GM12874 (cell line): ENCODE data around the gene MFGE8.

Experiments
- TF ChIP-seq, protein P1 (sequence below): IDR thresholded peaks from 2 replicates; pipeline ENCODE4 v1.5.1; 2011; ENCODE audit warnings: low read depth, mild to moderate bottlenecking, control low read depth, low read length, moderate library complexity; ENCODE audit not compliant: insufficient read depth

Gene MFGE8

DNA sequence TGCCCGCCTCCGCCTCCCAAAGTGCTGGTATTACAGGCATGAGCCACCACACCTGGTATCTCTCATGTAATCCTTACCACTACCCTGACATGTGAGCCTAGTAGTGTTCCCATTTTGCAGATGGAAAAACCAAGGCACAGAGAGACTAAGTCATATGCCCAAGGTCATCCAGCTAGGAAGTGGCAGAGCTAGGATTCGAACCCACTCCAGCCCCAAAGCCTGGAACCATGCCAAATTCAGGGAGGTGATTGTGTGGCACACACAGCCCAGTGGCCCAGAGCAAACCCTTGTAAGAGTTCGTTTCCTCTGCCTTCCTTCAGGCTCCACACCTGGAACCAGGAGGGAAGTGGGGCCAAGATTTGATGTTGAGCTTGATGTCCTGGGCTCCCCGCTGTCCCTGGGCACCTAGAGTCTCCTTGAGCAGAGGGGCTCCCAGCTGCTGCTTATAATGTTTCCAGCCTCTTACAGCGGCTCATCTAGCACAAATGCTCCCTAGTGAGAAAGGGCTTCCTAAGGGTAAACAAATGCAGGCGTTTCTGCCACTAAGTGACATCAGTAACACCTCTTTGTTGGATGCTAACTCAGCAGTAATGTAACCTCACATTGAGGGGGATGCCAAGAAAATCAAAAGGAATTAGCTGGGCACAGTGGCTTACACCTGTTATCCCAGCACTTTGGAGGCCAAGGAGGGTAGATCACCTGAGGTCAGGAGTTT is 21.5 kb downstream of the MFGE8 start:
- TF ChIP-seq, protein P1, sequence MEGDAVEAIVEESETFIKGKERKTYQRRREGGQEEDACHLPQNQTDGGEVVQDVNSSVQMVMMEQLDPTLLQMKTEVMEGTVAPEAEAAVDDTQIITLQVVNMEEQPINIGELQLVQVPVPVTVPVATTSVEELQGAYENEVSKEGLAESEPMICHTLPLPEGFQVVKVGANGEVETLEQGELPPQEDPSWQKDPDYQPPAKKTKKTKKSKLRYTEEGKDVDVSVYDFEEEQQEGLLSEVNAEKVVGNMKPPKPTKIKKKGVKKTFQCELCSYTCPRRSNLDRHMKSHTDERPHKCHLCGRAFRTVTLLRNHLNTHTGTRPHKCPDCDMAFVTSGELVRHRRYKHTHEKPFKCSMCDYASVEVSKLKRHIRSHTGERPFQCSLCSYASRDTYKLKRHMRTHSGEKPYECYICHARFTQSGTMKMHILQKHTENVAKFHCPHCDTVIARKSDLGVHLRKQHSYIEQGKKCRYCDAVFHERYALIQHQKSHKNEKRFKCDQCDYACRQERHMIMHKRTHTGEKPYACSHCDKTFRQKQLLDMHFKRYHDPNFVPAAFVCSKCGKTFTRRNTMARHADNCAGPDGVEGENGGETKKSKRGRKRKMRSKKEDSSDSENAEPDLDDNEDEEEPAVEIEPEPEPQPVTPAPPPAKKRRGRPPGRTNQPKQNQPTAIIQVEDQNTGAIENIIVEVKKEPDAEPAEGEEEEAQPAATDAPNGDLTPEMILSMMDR = no peak

DNA sequence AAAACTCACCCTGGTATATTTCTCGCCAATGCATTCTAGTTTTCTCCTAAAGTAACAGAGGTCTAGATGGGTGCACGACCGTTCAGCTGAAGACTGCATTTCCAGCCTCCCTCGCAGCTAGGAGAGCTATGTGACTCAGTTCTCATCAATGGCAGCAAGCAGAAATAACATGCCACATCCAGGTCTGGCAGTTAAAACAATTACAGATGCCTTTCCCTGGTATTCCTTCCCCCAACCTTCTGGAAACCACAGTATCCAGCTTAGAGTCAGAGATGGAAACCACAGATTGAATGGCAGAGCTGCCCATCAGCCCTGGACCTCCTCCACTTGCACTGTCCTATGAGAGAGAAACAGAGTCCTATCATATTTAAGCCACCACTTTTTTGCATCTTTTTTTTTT is 22.7 kb downstream of the MFGE8 start:
- TF ChIP-seq, protein P1 = no peak

DNA sequence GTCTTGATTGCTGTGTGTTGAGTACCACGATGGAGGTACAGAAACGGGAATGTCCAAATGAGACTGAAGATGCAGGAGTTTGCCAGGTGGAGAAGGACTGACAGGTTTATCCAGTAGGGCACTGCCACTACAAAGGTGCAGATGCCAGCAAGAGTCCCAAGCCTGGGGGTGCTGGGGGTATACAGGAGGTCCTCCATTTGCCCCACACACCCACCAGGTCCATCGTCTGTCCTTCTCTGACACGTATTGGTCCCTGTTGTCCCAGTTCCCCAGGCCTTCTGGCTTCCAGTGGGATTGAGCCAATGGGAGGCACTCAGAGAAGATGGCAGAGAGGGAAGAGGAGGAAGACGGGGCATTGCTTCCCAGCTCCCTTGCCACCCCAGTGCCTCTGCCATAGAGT is 24.5 kb downstream of the MFGE8 start:
- TF ChIP-seq, protein P1 = no peak

DNA sequence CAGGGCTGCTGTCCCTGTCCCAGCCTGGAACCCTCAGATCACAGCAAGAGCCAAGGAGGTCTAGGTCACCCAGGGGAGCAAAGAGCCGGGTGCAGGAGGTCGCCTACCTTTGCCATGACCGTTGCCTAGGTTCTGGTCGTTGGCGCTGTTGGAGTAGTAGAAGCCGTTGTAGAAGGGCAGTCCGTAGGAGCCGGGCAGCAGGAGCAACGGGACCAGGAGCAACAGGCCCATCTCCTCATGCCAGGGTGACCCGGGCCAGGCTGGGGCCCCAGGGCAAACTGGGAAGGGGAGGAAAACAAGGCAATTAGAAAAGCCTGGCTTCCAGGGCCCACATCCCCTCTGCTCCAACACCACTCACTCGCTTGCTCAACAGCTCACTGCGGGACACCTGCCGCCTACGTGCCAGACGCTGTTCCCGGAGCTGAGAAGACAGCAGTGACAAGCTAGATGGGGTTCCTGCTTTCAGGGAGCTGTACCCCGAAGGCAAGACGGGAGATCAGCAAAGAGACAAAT is 26.1 kb downstream of the MFGE8 start:
- TF ChIP-seq, protein P1 = no peak

DNA sequence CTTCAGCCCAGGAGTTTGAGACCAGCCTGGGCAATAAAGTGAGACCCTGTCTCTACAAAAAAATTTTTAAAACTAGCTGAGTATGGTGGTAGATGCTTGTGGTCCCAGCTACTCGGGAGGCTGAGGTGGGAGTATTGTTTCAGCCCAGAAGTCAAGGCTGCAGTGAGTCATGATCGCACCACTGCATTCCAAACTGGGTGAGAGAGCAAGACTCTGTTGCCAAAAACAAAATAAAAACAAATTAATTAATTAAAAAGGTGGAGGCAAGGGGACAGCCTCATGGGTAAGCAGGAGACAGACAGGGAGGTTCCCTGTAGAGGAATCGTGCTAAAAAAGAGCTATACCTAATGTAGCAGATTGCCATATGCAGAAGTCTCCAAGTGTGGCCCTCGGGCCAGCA is 30.4 kb downstream of the MFGE8 start:
- TF ChIP-seq, protein P1 = no peak

DNA sequence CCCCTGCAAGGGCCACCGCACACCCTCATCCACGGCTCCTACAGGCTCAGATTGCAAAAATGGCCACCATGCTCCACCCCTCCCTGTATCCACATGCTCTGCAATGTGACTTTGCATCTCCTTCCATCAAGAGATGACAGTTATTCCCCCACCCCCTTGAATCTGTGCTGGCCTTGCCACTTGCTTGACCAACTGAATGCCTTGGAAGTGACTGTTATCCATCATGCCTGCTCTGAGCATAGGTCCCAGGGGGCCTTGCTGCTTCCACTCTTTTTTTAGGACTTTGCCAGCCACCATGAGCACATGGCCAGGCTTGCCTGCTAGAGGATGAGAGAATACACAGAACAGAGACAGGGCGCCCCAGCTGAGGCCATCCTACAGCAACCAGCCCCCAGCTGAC is 31.4 kb downstream of the MFGE8 start:
- TF ChIP-seq, protein P1 = no peak

DNA sequence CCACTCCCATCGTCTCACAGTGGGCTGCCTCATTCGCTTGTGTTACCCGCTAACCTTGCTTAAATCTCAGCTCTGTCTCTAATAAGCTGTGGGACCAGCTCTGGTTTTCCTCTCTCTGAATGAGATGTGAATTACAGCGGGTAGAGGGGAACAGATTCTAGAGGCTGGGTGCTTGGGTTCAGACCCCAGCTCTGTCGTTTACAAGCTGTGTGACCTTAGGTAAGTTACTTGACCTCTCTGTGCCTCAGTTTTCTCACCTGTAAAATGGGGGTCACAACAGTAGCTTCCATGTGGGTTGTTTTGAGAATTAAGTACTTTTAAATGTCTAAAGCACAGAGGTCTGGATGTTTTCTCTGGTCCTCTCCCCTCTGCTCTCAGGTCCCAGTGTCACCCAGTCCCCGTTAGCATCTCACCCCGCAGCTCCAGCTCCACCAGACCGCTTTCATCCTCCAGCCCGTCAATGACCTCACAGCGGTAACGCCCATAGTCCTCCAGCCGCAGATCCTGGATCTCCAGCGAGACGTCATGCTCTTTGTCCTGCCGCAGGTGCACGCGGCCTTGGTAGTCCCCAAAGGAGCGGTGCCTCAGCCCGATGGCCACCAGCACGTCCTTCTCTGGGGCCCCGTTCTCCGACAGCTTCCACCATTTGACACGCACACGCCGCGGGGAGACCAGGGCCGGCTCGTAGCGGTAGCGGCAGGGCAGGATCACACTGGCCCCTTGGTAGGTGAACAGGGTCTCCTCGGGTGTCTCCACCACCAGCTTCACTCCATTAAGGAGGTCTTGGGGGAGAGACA is 32.0 kb downstream of the MFGE8 start:
- TF ChIP-seq, protein P1 = no peak
